HEK293 (cell line): ENCODE measurements around the gene RPL29.

Experiments used
- CTCF ChIA-PET: fragments of 350-600 bp; formaldehyde crosslinking; extraction: SDS; loops from one replicate; lab custom pipeline; 2021; ENCODE audit warnings: antibody characterized with exemption; lab: Yijun Ruan, JAX
- POLR2A ChIA-PET: fragments of 300-600 bp; formaldehyde crosslinking; extraction: SDS; loops from one replicate; lab custom pipeline; 2020; ENCODE audit warnings: antibody characterized with exemption, inconsistent platforms; lab: Yijun Ruan, JAX
- H3K27ac ChIP-seq: fragments of 200-500 bp; sonication (Bioruptor generic); 2 replicates; pipeline ENCODE4 v1.5.1; 2014; ENCODE audit warnings: low read depth, low read length, control low read depth, inconsistent platforms; ENCODE audit errors: extremely low read depth
- H3K36me3 ChIP-seq, 2 experiments: fragments of 200-500 bp in 1 of 2; sonication (Bioruptor generic) in 1 of 2; 1 replicate in 1 of 2; 2 replicates in 1 of 2; pipeline ENCODE4 v1.5.1; 2014 to 2017; ENCODE audit warnings: inconsistent platforms in 2 of 2, low read length in 2 of 2; ENCODE audit not compliant: control insufficient read depth in 2 of 2, insufficient read depth in 1 of 2
- H3K4me1 ChIP-seq: fragments of 200-500 bp; sonication (Bioruptor generic); 2 replicates; pipeline ENCODE4 v1.5.1; 2014; ENCODE audit warnings: mild to moderate bottlenecking, low read length, inconsistent platforms; ENCODE audit not compliant: control insufficient read depth, insufficient read depth
- H3K4me3 ChIP-seq: 2 replicates; pipeline ENCODE4 v1.5.1; 2011; ENCODE audit warnings: low read depth, mild to moderate bottlenecking, control low read depth, low read length, moderate library complexity
- H3K9me3 ChIP-seq: fragments of 200-500 bp; sonication (Bioruptor generic); 2 replicates; pipeline ENCODE4 v1.5.1; 2014; ENCODE audit warnings: low read depth, low read length, inconsistent platforms; ENCODE audit not compliant: control insufficient read depth, insufficient read depth
- BCL11A ChIP-seq: fragments of 450-650 bp; formaldehyde crosslinking; IDR thresholded peaks from 2 replicates; pipeline ENCODE4 v1.5.1; 2016; ENCODE audit warnings: low read depth, missing biosample characterization, missing genetic modification characterization
- REPIN1 ChIP-seq: fragments of 450-650 bp; formaldehyde crosslinking; IDR thresholded peaks from 2 replicates; pipeline ENCODE4 v1.5.1; 2017; ENCODE audit warnings: missing biosample characterization, missing genetic modification characterization, low read depth
- ZNF138 ChIP-seq: fragments of 450-650 bp; formaldehyde crosslinking; IDR thresholded peaks from 2 replicates; pipeline ENCODE4 v1.5.1; 2016; ENCODE audit warnings: missing biosample characterization, missing genetic modification characterization, borderline replicate concordance
- ZNF701 ChIP-seq: fragments of 450-650 bp; formaldehyde crosslinking; IDR thresholded peaks from 2 replicates; pipeline ENCODE4 v1.5.1; 2016; ENCODE audit warnings: missing biosample characterization, missing genetic modification characterization
- ZNF768 ChIP-seq: fragments of 450-650 bp; formaldehyde crosslinking; IDR thresholded peaks from 2 replicates; pipeline ENCODE4 v1.5.1; 2018; ENCODE audit warnings: missing biosample characterization, mild to moderate bottlenecking, missing genetic modification characterization
- TF ChIP-seq, protein P1 (sequence below): fragments of 450-650 bp; formaldehyde crosslinking; conservative IDR thresholded peaks from 2 replicates; pipeline ENCODE4 v1.5.1; 2016; ENCODE audit warnings: low read depth, missing biosample characterization, missing genetic modification characterization
- TF ChIP-seq, protein P2 (sequence below): fragments of 450-650 bp; formaldehyde crosslinking; IDR thresholded peaks from 2 replicates; pipeline ENCODE4 v1.5.1; 2016; ENCODE audit warnings: missing biosample characterization, missing genetic modification characterization
- TF ChIP-seq, protein P3 (sequence below): fragments of 450-650 bp; formaldehyde crosslinking; IDR thresholded peaks from 2 replicates; pipeline ENCODE4 v1.5.1; 2016; ENCODE audit warnings: missing biosample characterization, missing genetic modification characterization, borderline replicate concordance

Gene RPL29

GRCh38 chr3:52018319-52019000 is 22.8 kb upstream of the RPL29 start:
- ChIA-PET CTCF (interaction anchor here (0.6 kb wide), 1 partner anchor 44 kb away, joined by 3 read pairs; the partner anchor contains the start of gene ABHD14B), POLR2A (no interaction called here)
- H3K4me1 ChIP-seq: peaks cover 5% of the 10 kb centered on the region
- no peaks in the 10 kb centered on the region for H3K9me3 ChIP-seq
- H3K4me3 ChIP-seq: no peak overlapping the region
- TF ChIP-seq, protein P1, sequence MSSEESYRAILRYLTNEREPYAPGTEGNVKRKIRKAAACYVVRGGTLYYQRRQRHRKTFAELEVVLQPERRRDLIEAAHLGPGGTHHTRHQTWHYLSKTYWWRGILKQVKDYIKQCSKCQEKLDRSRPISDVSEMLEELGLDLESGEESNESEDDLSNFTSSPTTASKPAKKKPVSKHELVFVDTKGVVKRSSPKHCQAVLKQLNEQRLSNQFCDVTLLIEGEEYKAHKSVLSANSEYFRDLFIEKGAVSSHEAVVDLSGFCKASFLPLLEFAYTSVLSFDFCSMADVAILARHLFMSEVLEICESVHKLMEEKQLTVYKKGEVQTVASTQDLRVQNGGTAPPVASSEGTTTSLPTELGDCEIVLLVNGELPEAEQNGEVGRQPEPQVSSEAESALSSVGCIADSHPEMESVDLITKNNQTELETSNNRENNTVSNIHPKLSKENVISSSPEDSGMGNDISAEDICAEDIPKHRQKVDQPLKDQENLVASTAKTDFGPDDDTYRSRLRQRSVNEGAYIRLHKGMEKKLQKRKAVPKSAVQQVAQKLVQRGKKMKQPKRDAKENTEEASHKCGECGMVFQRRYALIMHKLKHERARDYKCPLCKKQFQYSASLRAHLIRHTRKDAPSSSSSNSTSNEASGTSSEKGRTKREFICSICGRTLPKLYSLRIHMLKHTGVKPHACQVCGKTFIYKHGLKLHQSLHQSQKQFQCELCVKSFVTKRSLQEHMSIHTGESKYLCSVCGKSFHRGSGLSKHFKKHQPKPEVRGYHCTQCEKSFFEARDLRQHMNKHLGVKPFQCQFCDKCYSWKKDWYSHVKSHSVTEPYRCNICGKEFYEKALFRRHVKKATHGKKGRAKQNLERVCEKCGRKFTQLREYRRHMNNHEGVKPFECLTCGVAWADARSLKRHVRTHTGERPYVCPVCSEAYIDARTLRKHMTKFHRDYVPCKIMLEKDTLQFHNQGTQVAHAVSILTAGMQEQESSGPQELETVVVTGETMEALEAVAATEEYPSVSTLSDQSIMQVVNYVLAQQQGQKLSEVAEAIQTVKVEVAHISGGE (tag by site-specific recombination): no peak
- TF ChIP-seq REPIN1 (tag by site-specific recombination): no peak
- TF ChIP-seq BCL11A (tag by site-specific recombination): no peak
- TF ChIP-seq, protein P2, sequence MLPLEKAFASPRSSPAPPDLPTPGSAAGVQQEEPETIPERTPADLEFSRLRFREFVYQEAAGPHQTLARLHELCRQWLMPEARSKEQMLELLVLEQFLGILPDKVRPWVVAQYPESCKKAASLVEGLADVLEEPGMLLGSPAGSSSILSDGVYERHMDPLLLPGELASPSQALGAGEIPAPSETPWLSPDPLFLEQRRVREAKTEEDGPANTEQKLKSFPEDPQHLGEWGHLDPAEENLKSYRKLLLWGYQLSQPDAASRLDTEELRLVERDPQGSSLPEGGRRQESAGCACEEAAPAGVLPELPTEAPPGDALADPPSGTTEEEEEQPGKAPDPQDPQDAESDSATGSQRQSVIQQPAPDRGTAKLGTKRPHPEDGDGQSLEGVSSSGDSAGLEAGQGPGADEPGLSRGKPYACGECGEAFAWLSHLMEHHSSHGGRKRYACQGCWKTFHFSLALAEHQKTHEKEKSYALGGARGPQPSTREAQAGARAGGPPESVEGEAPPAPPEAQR (tag by site-specific recombination): no peak
- no peak overlapping the region for H3K27ac ChIP-seq
- no peaks in the 10 kb centered on the region for H3K36me3 ChIP-seq

DNA sequence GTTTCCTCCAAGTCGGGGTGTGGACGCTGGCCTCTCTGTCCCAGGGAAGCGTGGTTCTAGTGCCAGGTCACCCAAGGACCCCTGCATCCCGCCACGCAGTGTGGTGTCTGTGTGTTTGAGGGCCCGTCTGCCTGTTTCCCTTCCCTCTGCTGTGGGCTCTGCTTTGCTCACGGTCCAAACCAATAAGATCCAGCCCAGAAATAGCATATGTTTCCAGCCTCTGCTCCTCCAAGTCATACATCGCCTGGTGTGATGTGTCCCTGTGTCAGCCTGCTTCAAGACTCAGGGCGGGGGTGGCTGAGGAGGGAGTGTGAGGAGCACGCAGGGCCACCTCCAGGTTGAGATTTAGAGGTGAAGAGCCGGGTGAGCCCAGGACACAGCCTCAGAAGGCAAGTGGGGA is 21.9 kb upstream of the RPL29 start:
- ChIA-PET CTCF (interaction anchor here (0.6 kb wide), 1 partner anchor 25 kb away, joined by 3 read pairs; no protein-coding TSS in a partner anchor), POLR2A (no interaction called here)
- TF ChIP-seq, protein P3, sequence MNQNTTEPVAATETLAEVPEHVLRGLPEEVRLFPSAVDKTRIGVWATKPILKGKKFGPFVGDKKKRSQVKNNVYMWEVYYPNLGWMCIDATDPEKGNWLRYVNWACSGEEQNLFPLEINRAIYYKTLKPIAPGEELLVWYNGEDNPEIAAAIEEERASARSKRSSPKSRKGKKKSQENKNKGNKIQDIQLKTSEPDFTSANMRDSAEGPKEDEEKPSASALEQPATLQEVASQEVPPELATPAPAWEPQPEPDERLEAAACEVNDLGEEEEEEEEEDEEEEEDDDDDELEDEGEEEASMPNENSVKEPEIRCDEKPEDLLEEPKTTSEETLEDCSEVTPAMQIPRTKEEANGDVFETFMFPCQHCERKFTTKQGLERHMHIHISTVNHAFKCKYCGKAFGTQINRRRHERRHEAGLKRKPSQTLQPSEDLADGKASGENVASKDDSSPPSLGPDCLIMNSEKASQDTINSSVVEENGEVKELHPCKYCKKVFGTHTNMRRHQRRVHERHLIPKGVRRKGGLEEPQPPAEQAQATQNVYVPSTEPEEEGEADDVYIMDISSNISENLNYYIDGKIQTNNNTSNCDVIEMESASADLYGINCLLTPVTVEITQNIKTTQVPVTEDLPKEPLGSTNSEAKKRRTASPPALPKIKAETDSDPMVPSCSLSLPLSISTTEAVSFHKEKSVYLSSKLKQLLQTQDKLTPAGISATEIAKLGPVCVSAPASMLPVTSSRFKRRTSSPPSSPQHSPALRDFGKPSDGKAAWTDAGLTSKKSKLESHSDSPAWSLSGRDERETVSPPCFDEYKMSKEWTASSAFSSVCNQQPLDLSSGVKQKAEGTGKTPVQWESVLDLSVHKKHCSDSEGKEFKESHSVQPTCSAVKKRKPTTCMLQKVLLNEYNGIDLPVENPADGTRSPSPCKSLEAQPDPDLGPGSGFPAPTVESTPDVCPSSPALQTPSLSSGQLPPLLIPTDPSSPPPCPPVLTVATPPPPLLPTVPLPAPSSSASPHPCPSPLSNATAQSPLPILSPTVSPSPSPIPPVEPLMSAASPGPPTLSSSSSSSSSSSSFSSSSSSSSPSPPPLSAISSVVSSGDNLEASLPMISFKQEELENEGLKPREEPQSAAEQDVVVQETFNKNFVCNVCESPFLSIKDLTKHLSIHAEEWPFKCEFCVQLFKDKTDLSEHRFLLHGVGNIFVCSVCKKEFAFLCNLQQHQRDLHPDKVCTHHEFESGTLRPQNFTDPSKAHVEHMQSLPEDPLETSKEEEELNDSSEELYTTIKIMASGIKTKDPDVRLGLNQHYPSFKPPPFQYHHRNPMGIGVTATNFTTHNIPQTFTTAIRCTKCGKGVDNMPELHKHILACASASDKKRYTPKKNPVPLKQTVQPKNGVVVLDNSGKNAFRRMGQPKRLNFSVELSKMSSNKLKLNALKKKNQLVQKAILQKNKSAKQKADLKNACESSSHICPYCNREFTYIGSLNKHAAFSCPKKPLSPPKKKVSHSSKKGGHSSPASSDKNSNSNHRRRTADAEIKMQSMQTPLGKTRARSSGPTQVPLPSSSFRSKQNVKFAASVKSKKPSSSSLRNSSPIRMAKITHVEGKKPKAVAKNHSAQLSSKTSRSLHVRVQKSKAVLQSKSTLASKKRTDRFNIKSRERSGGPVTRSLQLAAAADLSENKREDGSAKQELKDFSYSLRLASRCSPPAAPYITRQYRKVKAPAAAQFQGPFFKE: no peak
- TF ChIP-seq ZNF701: no peak
- no peak for TF ChIP-seq ZNF768 (tag by site-specific recombination)
- TF ChIP-seq ZNF138 (tag by site-specific recombination): no peak
- no peak overlapping the region for H3K4me3 ChIP-seq
- H3K27ac ChIP-seq: no peak overlapping the region
- H3K9me3 ChIP-seq: no peaks in the 10 kb centered on the region
- no peaks in the 10 kb centered on the region for H3K36me3 ChIP-seq
- H3K4me1 ChIP-seq: peaks cover under 1% of the 10 kb centered on the region
